Glomerular endothelial cell (primary cell): Measurements from ENCODE around the gene ZNF22. TPM values are rescaled to one million over a fixed set of nuclear protein-coding genes. Genes with fewer than 3 reads are reported as not detected.

Experiments
- DNase-seq: peaks from one replicate; pipeline ENCODE4 v3.0.0-alpha.2; 2011; ENCODE audit warnings: low read depth, low spot score; ENCODE audit errors: extremely low read depth
- total RNA-seq: library from RNA; depleted of rRNA; stranded (reverse); fragments of >200 nt; gene quantifications from 2 replicates; pipeline ENCODE4 v1.2.3, GENCODE V29; 2015

ZNF22 gene
- total RNA-seq, 1 donor from 2014 or later = 22.5 TPM

- no peak for DNase-seq
Observed at GRCh38 chr10:44988957-44989585, 11.7 kb upstream of the ZNF22 start.

- no peak for DNase-seq
Observed at GRCh38 chr10:44989597-44990301, 11.0 kb upstream of the ZNF22 start.

GRCh38 chr10:44990302-44990655 lies 10.4 kb upstream of the ZNF22 start:
- DNase-seq = no peak

GRCh38 chr10:44990965-44991364 lies 9.8 kb upstream of the ZNF22 start:
- DNase-seq = no peak

- no peak for DNase-seq
Observed at GRCh38 chr10:44991571-44991970, 9.2 kb upstream of the ZNF22 start.

- no peak for DNase-seq
Observed at GRCh38 chr10:44992070-44992731, 8.5 kb upstream of the ZNF22 start.

- DNase-seq = no peak
Observed at GRCh38 chr10:44992732-44993225, 7.9 kb upstream of the ZNF22 start.

- no peak for DNase-seq
Observed at GRCh38 chr10:44993226-44993921, 7.3 kb upstream of the ZNF22 start.

GRCh38 chr10:44993922-44994751 lies 6.6 kb upstream of the ZNF22 start:
- no peak for DNase-seq

GRCh38 chr10:44994752-44995530 lies 5.8 kb upstream of the ZNF22 start:
- DNase-seq = no peak

GRCh38 chr10:44995581-44995913 lies 5.2 kb upstream of the ZNF22 start:
- no peak for DNase-seq

GRCh38 chr10:44995914-44996669 lies 4.6 kb upstream of the ZNF22 start:
- peak; percentile 89 for DNase-seq

- DNase-seq = no peak
Observed at GRCh38 chr10:44997105-44997748, 3.5 kb upstream of the ZNF22 start.

GRCh38 chr10:44998146-44998631 lies 2.5 kb upstream of the ZNF22 start:
- DNase-seq = no peak

GRCh38 chr10:45000138-45000751 lies 478 bp upstream of the ZNF22 start:
- no peak for DNase-seq

- peak; percentile 84 for DNase-seq
Observed at GRCh38 chr10:45001381-45002148, 842 bp downstream of the ZNF22 start.

- no peak for DNase-seq
Observed at GRCh38 chr10:45003432-45004000, 2.8 kb downstream of the ZNF22 start.
